GM19240 (cell line): Measurements from ENCODE around the gene CDC42BPA.
A peak's percentile ranks its signal among the peaks of the same experiment; 100 is the strongest.
"Not testable (repeated sequence)": the region's sequence is repeated elsewhere in the genome, so short reads cannot be mapped to it uniquely, and the experiment has no call there.

Experiments used
- DNase-seq: peaks from one replicate; pipeline ENCODE4 v3.0.0; 2011; ENCODE audit warnings: low spot score; ENCODE audit not compliant: insufficient read length

Gene CDC42BPA

GRCh38 chr1:227263869-227264268, 54.4 kb downstream of the CDC42BPA start:
- no peak for DNase-seq

DNA sequence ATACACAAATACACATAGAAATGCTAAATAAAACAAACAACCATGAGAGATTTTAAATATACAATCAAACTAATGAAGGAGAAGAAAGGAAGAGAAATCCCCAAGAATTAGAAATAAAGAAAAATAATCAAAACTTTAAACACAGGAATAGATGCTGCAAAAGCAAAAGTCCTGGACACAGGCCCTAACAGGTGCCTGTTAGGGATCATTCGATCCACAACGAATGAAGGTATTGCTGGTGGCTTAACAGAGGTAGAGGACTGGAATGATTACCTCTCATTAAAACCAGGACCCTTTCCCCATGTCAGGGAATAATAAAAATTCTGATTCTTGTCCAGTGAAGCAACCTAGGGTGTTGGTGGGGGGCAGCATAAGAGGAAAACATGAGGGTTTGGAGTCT, 56.8 kb downstream of the CDC42BPA start:
- no peak for DNase-seq

GRCh38 chr1:227260433-227260832, 57.9 kb downstream of the CDC42BPA start:
- DNase-seq: no peak

DNA sequence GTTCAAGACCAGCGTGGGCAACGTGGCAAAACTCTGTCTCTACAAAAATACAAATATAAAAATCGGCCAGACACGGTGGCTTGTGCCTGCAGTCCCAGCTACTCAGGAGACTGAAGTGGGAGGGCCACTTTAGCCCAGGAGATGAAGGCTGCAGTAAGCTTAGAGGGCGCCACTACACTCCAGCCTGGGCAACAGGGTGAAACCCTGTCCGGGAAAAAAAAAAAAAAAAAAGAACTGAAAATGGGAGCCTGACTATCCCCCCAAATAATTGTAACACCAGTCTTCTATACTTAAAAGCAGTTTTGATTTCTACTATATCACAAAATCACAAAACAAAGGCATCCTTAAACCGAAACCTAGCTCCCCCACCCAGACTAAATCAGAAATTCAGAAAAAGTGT, 60.3 kb downstream of the CDC42BPA start:
- DNase-seq: no peak

GRCh38 chr1:227255086-227255732, 63.1 kb downstream of the CDC42BPA start:
- no peak for DNase-seq

DNA sequence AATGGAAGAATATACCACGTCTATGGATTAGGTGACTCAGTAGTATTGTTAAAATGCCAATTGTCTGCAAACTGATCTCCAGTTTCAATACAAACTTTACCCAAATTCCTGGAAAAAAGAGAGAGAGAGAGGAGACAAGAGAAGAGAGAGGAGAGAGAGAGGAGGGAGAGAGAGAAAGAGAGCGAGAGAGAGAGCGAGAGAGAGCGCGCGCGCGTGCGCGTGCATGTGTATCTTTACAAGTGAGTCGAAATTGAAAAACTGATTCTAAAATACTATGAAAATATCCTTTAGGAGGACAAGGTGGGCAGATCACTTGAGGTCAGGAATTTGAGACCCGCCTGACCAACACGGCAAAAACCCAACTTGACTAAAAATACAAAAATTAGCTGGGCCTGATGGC, 65.2 kb downstream of the CDC42BPA start:
- DNase-seq: no peak

DNA sequence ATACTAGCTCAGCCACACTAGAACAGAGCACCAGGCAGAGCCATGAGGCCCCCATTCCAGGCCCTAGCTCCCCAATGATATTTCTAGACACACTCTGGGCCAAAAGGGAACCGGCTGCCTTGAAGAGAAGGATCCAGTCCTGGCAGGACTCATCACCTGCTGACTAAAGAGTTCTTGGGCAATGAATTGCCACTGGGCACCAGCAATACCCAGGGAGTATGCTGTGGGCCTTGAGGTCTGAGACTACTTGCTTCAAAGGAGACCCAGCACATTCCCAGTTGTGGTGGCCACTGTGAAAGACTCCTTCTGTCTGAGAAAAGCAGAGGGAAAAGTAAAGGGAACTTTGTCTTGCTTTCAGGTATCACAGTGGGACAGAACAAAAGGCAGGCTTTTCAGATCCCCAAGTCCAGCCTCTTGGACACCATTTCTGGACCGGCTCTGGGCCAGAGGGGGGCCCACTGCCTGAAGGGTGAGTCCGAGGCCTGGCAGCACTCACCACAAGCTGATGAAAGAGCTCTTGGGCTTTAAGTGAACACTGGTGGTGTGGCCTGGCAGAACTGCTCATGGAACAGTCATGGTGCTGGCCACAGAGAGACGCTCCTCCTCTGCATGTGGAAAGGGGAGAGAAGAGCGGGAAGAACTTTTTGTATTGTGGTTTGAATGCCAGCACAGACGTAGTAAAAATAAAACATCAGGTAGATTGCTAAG, 72.5 kb downstream of the CDC42BPA start:
- DNase-seq: no peak

GRCh38 chr1:227244339-227245118, 73.8 kb downstream of the CDC42BPA start:
- DNase-seq: no peak

DNA sequence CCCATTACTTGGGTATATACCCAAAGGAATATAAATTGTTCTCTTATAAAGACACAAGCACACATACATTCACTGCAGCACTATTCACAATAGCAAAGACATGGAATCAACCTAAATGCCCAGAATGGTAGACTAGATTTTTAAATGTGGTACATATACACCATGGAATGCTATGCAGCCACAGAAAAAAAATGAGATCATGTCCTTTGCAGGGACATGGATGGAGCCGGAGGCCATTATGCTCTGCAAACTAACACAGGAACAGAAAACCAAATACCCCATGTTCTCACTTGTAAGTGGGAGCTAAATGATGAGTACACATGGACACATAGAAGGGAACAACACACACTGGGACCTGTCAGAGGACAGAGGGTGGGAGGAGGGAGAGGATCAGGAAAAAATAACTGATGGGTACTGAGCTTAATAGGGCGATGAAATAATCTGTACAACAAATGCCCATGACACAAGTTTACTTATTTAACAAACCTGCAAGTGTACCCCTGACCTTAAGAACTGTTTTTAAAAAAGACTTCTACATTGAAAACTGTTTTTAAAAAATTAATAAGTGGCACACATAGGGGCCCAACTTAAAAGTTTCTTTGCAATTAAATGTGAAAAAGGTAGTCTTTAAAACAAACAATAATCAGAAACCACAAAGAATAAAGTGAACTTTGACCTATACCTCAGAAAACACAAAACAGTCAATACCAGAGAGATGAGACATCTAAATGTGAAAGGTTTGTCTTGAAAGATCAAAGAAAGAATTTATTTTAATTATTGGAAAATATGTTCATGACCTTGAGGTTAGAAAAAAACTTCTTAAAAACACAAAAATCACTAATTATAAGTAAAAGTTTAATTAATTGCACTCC, 75.2 kb downstream of the CDC42BPA start:
- DNase-seq: no peak

- no peak for DNase-seq
Measured at GRCh38 chr1:227240983-227241382, 77.3 kb downstream of the CDC42BPA start.

DNA sequence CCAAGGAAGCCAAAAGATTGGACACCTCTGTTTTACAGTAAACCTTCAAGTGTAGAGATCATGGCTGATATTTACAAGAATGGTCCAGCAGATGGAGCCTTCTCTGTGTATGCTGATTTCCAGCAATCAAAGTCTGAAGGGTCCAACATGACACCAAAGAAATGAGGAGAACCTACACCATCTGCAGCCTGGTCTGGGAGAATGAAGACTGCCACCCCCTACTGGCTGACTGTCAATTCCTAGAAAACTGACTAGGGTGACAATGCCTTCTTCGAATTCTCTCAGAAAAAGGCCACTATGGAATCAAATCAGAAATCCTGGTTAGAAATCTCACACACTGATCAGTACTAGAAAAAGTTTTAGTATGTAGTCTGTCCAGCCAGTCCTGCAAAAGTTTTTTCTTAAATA, 83.3 kb downstream of the CDC42BPA start:
- peak; percentile 3 for DNase-seq

DNA sequence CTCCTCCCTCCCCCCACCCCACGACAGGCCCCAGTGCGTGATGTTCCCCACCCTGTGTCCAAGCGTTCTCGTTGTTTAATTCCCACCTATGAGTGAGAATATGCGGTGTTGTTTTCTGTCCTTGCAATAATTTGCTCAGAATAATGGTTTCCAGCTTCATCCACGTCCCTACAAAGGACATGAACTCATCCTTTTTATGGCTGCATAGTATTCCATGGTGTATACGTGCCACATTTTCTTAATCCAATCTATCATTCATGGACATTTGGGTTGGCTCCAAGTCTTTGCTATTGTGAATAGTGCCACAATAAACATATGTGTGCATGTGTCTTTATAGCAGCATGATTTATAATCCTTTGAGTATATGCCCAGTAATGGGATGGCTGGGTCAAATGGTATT, 87.2 kb downstream of the CDC42BPA start:
- not testable (repeated sequence) for DNase-seq

DNA sequence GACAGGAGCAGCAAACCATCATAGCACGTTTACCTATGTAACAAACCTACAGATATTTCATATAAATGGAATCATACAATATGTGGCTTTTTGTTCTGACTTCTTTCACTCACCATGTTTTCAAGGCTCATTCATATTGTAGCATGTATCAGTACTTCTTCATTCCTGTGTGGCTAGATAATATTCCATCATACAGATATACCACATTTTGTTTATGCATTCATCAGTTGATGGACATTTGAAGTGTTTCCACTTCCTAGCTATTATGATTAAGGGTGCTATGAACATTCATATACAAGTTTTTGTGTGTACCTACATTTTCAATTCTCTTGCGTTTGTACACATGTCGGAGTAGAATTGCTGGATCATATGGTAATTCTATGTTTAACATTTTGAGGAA, 90.1 kb downstream of the CDC42BPA start:
- DNase-seq: no peak

GRCh38 chr1:227227761-227228160, 90.5 kb downstream of the CDC42BPA start:
- DNase-seq: no peak

DNA sequence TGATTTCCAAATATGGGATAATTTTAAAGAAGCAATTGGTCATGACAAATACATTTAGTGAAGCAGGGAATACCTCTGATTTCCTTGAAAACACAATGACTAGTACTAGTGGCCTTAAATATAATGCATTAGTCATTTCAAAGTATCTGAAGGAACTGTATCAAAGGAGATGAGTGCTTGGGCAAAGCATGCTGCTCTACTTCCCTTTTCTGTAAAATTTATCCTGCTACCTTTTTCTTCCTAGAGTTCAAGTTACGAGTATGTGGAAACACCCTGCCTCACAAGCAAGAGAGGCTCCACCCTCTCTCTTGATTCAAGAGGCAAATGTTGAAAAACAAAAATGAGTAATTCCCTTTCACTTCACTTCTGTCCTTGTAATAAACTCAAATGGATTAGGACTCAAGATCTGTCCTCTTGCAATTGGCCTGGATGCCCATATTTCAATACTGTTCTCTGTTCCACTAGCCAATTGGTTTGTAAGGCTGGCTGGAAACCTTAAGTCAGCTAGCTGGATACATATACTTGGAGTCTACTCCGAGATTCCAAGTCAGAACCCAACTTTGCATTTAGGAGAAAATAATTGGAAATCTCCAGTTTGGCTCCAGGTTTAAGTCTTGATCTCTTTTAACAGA, 92.5 kb downstream of the CDC42BPA start:
- no peak for DNase-seq

GRCh38 chr1:227223171-227223806, 95.0 kb downstream of the CDC42BPA start:
- DNase-seq: no peak

GRCh38 chr1:227219715-227220292, 98.5 kb downstream of the CDC42BPA start:
- DNase-seq: no peak

- DNase-seq: no peak
Measured at GRCh38 chr1:227218870-227219573, 99.3 kb downstream of the CDC42BPA start.

DNA sequence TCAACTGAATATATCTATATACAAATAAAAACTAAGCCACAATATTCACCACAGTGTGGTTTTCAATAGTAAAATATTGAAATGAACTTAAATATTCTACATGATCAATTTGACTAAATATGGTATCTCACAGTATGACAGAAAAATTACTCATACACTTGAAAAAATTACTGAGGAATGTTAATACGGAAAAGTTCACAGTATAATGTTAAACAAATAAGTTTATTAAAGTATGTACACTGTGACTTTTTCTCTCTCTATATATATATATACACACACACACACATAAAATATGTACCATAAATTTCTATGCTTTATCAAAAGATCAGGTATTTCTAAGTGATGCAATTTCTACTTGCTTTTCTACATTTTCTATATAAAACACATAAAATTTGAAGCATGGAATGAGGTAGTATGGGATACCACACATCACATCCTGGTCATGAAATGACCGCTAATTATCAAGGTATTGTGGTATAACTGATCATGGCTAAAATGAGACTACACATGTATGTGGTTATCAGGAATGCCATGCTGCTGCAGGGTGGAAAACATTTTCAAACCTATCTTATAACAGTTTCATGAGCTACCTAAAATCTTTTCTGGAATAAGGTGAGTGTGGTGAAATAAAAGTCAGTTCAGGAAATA, 102.3 kb downstream of the CDC42BPA start:
- DNase-seq: no peak
